HepG2 (cell line): ENCODE data around the gene ESRP2. TPM values are rescaled to one million over a fixed set of nuclear protein-coding genes. Genes with fewer than 3 reads are reported as not detected.
A peak's percentile ranks its signal among the peaks of the same experiment; 100 is the strongest.

Source experiments
- GLMP ChIP-seq: sonication (generic); formaldehyde crosslinking; IDR thresholded peaks from 2 replicates; pipeline ENCODE4 v1.9.0; 2021; ENCODE audit warnings: missing genetic modification reagents, mild to moderate bottlenecking, borderline replicate concordance
- KMT2A ChIP-seq: sonication (generic); formaldehyde crosslinking; IDR thresholded peaks from 2 replicates; pipeline ENCODE4 v1.4.0; 2020; ENCODE audit warnings: missing genetic modification reagents
- MYPOP ChIP-seq: sonication (generic); formaldehyde crosslinking; IDR thresholded peaks from 2 replicates; pipeline ENCODE4 v1.8.1; 2023; ENCODE audit warnings: mild to moderate bottlenecking, moderate library complexity, missing genetic modification reagents
- NFE2L1 ChIP-seq: sonication (generic); formaldehyde crosslinking; IDR thresholded peaks from 2 replicates; pipeline ENCODE4 v1.4.0; 2020; ENCODE audit warnings: missing genetic modification reagents, mild to moderate bottlenecking, borderline replicate concordance
- NR2F2 ChIP-seq: IDR thresholded peaks from 2 replicates; pipeline ENCODE4 v1.6.1; 2012; ENCODE audit warnings: low read depth, inconsistent platforms, borderline replicate concordance
- TBL1XR1 ChIP-seq: fragments of 150-350 bp; IDR thresholded peaks from 2 replicates; pipeline ENCODE4 v1.6.1; 2014; ENCODE audit warnings: borderline replicate concordance, low read length; ENCODE audit not compliant: partially characterized antibody
- XRCC5 ChIP-seq: fragments of 200-400 bp; formaldehyde crosslinking; optimal IDR thresholded peaks from 2 replicates; pipeline ENCODE3; 2017; ENCODE audit warnings: mild to moderate bottlenecking, low read length
- ZBTB2 ChIP-seq: sonication (generic); formaldehyde crosslinking; IDR thresholded peaks from 2 replicates; pipeline ENCODE4 v1.8.0; 2022; ENCODE audit warnings: low read depth, missing genetic modification reagents
- ZBTB33 ChIP-seq: sonication (generic); formaldehyde crosslinking; IDR thresholded peaks from 2 replicates; pipeline ENCODE4 v1.4.0; 2020; ENCODE audit warnings: missing genetic modification reagents
- ZNF432 ChIP-seq: sonication (generic); formaldehyde crosslinking; IDR thresholded peaks from 2 replicates; pipeline ENCODE4 v1.5.0; 2020; ENCODE audit warnings: missing genetic modification reagents, mild to moderate bottlenecking, borderline replicate concordance
- ZNF567 ChIP-seq: sonication (generic); formaldehyde crosslinking; IDR thresholded peaks from 2 replicates; pipeline ENCODE4 v1.8.1; 2023; ENCODE audit warnings: mild to moderate bottlenecking, missing genetic modification reagents, borderline replicate concordance
- ZNF790 ChIP-seq: sonication (generic); formaldehyde crosslinking; IDR thresholded peaks from 2 replicates; pipeline ENCODE4 v1.8.0; 2022; ENCODE audit warnings: missing genetic modification reagents, mild to moderate bottlenecking, borderline replicate concordance
- ZSCAN22 ChIP-seq: sonication (generic); formaldehyde crosslinking; IDR thresholded peaks from 2 replicates; pipeline ENCODE4 v1.4.0; 2020; ENCODE audit warnings: mild to moderate bottlenecking, missing genetic modification reagents
- polyA plus RNA-seq, 8 experiments: library from polyadenylated mRNA; depleted of rRNA in 3 of 8; stranded (reverse) in 7 of 8; unstranded in 1 of 8; fragments of >200 nt; fragmentation: Illumina TruSeq in 4 of 8; extraction: Trizol in 4 of 8; gene quantifications; 2 replicates each; pipeline versions ENCODE4 v1.2.1 to v1.2.3, GENCODE V29; 2011 to 2016; ENCODE audit warnings: low read depth in 4 of 8, missing spikeins in 1 of 8, mixed read lengths in 1 of 8; ENCODE audit not compliant: insufficient read depth in 1 of 8
- total RNA-seq, 5 experiments: library from RNA; depleted of rRNA; stranded (reverse); fragments of >200 nt; fragmentation: Illumina TruSeq; extraction: Trizol; gene quantifications; 2 replicates each; pipeline ENCODE4 v1.2.3, GENCODE V29; 2016; ENCODE audit warnings: low read depth in 1 of 5
- TF ChIP-seq, protein P1 (sequence below): sonication (generic); formaldehyde crosslinking; IDR thresholded peaks from 2 replicates; pipeline ENCODE4 v1.8.0; 2022; ENCODE audit warnings: mild to moderate bottlenecking, missing genetic modification reagents, borderline replicate concordance
- TF ChIP-seq, protein P2 (sequence below): sonication (generic); formaldehyde crosslinking; IDR thresholded peaks from 2 replicates; pipeline ENCODE4 v1.5.1; 2020; ENCODE audit warnings: missing genetic modification reagents, mild to moderate bottlenecking, borderline replicate concordance
- TF ChIP-seq, protein P3 (sequence below): sonication (generic); formaldehyde crosslinking; IDR thresholded peaks from 2 replicates; pipeline ENCODE4 v1.5.0; 2020; ENCODE audit warnings: missing genetic modification reagents

The ESRP2 gene
- total and polyA plus RNA-seq, 2 of the 13 experiments (the other 11 are each of a cell fraction or from before 2014, with no cell fraction given): 21.1 to 32.4 TPM

- no peak for TF ChIP-seq NFE2L1 (CRISPR knock-in tag)
- TF ChIP-seq, protein P1, sequence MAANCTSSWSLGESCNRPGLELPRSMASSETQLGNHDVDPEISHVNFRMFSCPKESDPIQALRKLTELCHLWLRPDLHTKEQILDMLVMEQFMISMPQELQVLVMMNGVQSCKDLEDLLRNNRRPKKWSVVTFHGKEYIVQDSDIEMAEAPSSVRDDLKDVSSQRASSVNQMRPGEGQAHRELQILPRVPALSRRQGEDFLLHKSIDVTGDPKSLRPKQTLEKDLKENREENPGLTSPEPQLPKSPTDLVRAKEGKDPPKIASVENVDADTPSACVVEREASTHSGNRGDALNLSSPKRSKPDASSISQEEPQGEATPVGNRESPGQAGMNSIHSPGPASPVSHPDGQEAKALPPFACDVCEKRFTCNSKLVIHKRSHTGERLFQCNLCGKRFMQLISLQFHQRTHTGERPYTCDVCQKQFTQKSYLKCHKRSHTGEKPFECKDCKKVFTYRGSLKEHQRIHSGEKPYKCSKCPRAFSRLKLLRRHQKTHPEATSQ (CRISPR knock-in tag): no peak
- TF ChIP-seq ZNF432: no peak
- no peak for TF ChIP-seq ZSCAN22 (CRISPR knock-in tag)
- peak; percentile 86; the same call in 1 of the 2 replicates for TF ChIP-seq ZNF790 (CRISPR knock-in tag)
- TF ChIP-seq, protein P2, sequence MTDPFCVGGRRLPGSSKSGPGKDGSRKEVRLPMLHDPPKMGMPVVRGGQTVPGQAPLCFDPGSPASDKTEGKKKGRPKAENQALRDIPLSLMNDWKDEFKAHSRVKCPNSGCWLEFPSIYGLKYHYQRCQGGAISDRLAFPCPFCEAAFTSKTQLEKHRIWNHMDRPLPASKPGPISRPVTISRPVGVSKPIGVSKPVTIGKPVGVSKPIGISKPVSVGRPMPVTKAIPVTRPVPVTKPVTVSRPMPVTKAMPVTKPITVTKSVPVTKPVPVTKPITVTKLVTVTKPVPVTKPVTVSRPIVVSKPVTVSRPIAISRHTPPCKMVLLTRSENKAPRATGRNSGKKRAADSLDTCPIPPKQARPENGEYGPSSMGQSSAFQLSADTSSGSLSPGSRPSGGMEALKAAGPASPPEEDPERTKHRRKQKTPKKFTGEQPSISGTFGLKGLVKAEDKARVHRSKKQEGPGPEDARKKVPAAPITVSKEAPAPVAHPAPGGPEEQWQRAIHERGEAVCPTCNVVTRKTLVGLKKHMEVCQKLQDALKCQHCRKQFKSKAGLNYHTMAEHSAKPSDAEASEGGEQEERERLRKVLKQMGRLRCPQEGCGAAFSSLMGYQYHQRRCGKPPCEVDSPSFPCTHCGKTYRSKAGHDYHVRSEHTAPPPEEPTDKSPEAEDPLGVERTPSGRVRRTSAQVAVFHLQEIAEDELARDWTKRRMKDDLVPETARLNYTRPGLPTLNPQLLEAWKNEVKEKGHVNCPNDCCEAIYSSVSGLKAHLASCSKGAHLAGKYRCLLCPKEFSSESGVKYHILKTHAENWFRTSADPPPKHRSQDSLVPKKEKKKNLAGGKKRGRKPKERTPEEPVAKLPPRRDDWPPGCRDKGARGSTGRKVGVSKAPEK (CRISPR knock-in tag): peak; percentile 62; the same call in 1 of the 2 replicates
- no peak; the same call in 1 of the 2 replicates for TF ChIP-seq KMT2A (CRISPR knock-in tag)
- TF ChIP-seq NR2F2: 0 out of 2 replicates have a peak, but pooled peaks have one; percentile 65
- TF ChIP-seq, protein P3, sequence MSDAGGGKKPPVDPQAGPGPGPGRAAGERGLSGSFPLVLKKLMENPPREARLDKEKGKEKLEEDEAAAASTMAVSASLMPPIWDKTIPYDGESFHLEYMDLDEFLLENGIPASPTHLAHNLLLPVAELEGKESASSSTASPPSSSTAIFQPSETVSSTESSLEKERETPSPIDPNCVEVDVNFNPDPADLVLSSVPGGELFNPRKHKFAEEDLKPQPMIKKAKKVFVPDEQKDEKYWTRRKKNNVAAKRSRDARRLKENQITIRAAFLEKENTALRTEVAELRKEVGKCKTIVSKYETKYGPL (CRISPR knock-in tag): no peak
- TF ChIP-seq ZBTB33: no peak
- TF ChIP-seq TBL1XR1: peak; percentile 85
- no peak for TF ChIP-seq XRCC5
- no peak; the same call in 1 of the 2 replicates for TF ChIP-seq MYPOP (CRISPR knock-in tag)
- TF ChIP-seq ZBTB2 (CRISPR knock-in tag): no peak
- peak; percentile 98; the same call in 1 of the 2 replicates for TF ChIP-seq ZNF567 (CRISPR knock-in tag)
- TF ChIP-seq GLMP (CRISPR knock-in tag): no peak
Measured at GRCh38 chr16:68234188-68235107, 1.5 kb downstream of the ESRP2 start (continued).
